ENCODE results near the gene ANK3. TPM values are rescaled to one million over a fixed set of nuclear protein-coding genes. Genes with fewer than 3 reads are reported as not detected.

The ANK3 gene
- total RNA-seq, 2 experiments from 2014 or later = 60.5 to 61.9 TPM

DNA sequence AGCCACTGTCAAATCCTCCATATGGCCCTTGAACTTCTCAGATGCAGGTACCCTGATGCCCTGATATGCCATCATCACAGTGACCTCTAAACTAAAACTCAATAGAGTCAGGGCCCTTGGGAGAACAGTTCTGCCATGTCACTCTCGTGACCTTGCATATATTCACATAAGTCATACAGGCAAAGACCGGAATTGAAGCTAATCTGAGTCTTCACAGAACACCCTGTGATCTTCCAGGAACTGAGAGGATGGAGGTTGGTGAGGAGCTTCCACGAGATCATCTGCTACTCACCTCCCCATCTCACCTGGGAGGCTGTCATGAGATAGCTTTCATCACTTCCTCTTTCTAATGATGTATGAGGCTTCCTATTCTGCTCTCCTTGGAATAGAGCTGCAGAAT is 254.7 kb downstream of the ANK3 start:
- H3K4me3 Mint-ChIP-seq = no peak overlapping the region
- no peaks in the 10 kb centered on the region for H3K9me3 Mint-ChIP-seq
- no peaks in the 10 kb centered on the region for H3K4me1 ChIP-seq (ENCODE audit: insufficient read depth, low read length)
- no peaks in the 10 kb centered on the region for H3K36me3 ChIP-seq (ENCODE audit: insufficient read depth, low read length)
- intact Hi-C loops (cut with DNase I, micrococcal nuclease) = no loop called here
- POLR2A ChIA-PET = no interaction called here
- no peak overlapping the region for H3K27ac Mint-ChIP-seq
- H3K36me3 Mint-ChIP-seq (ENCODE audit: low read depth) = peaks cover 53% of the 10 kb centered on the region
- H3K27ac ChIP-seq (ENCODE audit: low read depth in 1 of 2, low read length in 2 of 2) = no peak overlapping the region
- CTCF ChIA-PET = no interaction called here
- H3K27me3 ChIP-seq (ENCODE audit: control insufficient read depth in 1 of 2, insufficient read depth in 2 of 2, low read length in 2 of 2) = no peaks in the 10 kb centered on the region
- TF ChIP-seq, protein P1, sequence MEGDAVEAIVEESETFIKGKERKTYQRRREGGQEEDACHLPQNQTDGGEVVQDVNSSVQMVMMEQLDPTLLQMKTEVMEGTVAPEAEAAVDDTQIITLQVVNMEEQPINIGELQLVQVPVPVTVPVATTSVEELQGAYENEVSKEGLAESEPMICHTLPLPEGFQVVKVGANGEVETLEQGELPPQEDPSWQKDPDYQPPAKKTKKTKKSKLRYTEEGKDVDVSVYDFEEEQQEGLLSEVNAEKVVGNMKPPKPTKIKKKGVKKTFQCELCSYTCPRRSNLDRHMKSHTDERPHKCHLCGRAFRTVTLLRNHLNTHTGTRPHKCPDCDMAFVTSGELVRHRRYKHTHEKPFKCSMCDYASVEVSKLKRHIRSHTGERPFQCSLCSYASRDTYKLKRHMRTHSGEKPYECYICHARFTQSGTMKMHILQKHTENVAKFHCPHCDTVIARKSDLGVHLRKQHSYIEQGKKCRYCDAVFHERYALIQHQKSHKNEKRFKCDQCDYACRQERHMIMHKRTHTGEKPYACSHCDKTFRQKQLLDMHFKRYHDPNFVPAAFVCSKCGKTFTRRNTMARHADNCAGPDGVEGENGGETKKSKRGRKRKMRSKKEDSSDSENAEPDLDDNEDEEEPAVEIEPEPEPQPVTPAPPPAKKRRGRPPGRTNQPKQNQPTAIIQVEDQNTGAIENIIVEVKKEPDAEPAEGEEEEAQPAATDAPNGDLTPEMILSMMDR (IDR thresholded peaks at IDR 0.05) = no peak
- no peaks in the 10 kb centered on the region for H3K9me3 ChIP-seq (ENCODE audit: control insufficient read depth in 1 of 2, insufficient read depth in 1 of 2, low read length in 2 of 2)
- H3K4me3 ChIP-seq (ENCODE audit: low read length) = no peak overlapping the region
- DNase-seq = no peak
- no peak for ATAC-seq (ENCODE audit: poor library complexity)
- H3K27me3 Mint-ChIP-seq = no peaks in the 10 kb centered on the region
- H3K4me1 Mint-ChIP-seq (ENCODE audit: low read depth) = no peaks in the 10 kb centered on the region

DNA sequence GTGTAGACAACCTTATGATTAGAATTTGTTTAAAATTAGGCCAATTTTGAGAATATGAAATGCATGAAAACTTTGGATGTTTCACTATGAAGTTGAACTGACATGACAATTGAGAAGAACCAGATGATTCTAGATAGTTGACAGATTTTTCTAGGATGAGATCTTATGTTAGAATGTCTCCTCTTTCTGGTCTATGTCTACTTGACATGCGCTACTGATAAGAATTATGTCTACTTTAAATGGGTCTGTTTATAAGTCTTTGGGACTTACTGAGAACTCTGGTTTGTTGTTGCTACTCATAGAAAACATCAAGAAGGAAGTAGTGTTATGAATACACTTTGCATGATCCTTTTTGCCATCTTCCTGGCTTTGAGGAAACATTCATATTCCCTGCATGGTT is 255.1 kb downstream of the ANK3 start:
- no peaks in the 10 kb centered on the region for H3K4me1 Mint-ChIP-seq (ENCODE audit: low read depth)
- ChIA-PET CTCF (no interaction called here), POLR2A (no interaction called here)
- intact Hi-C loops (cut with DNase I, micrococcal nuclease) = no loop called here
- H3K36me3 Mint-ChIP-seq (ENCODE audit: low read depth) = peaks cover 56% of the 10 kb centered on the region
- no peaks in the 10 kb centered on the region for H3K9me3 Mint-ChIP-seq
- TF ChIP-seq, protein P1 (IDR thresholded peaks at IDR 0.05) = no peak
- ATAC-seq (ENCODE audit: poor library complexity) (no peak), DNase-seq (no peak)
- H3K4me3 ChIP-seq (ENCODE audit: low read length) = no peak overlapping the region
- H3K36me3 ChIP-seq (ENCODE audit: insufficient read depth, low read length) = no peaks in the 10 kb centered on the region
- no peaks in the 10 kb centered on the region for H3K4me1 ChIP-seq (ENCODE audit: insufficient read depth, low read length)
- no peaks in the 10 kb centered on the region for H3K9me3 ChIP-seq (ENCODE audit: control insufficient read depth in 1 of 2, insufficient read depth in 1 of 2, low read length in 2 of 2)
- H3K27ac Mint-ChIP-seq = no peak overlapping the region
- no peaks in the 10 kb centered on the region for H3K27me3 Mint-ChIP-seq
- no peak overlapping the region for H3K4me3 Mint-ChIP-seq
- no peaks in the 10 kb centered on the region for H3K27me3 ChIP-seq (ENCODE audit: control insufficient read depth in 1 of 2, insufficient read depth in 2 of 2, low read length in 2 of 2)
- no peak overlapping the region for H3K27ac ChIP-seq (ENCODE audit: low read depth in 1 of 2, low read length in 2 of 2)

DNA sequence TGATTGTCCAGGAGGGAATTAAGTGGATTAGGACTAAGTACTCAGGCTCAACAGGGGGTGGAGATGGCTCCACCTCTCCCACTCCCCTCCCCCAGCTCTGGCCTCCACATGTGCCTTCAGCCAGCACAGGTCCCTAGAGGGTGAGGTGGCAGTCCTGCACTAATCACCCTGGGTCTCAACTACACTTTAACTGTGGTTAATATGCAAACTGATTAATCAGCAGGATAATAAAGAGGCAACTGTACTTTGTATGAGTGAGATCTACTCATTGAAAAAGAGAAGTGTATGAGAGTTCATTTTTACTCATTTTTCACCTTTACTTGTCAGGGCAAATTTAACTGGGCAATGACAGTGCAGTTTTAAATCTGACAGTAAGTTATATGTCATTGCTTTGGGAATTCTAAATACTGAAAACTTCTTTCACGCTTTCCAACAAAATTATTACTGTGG is 259.5 kb downstream of the ANK3 start:
- no peaks in the 10 kb centered on the region for H3K9me3 Mint-ChIP-seq
- intact Hi-C loops (cut with DNase I, micrococcal nuclease) = no loop called here
- H3K27me3 ChIP-seq (ENCODE audit: control insufficient read depth in 1 of 2, insufficient read depth in 2 of 2, low read length in 2 of 2) = no peaks in the 10 kb centered on the region
- H3K4me3 ChIP-seq (ENCODE audit: low read length) = no peak overlapping the region
- no peaks in the 10 kb centered on the region for H3K4me1 Mint-ChIP-seq (ENCODE audit: low read depth)
- TF ChIP-seq, protein P1 (IDR thresholded peaks at IDR 0.05) = no peak
- H3K36me3 Mint-ChIP-seq (ENCODE audit: low read depth) = peaks cover 76% of the 10 kb centered on the region
- DNase-seq (no peak), ATAC-seq (ENCODE audit: poor library complexity) (no peak)
- POLR2A ChIA-PET = no interaction called here
- no peak overlapping the region for H3K27ac Mint-ChIP-seq
- no peaks in the 10 kb centered on the region for H3K27me3 Mint-ChIP-seq
- no peak overlapping the region for H3K27ac ChIP-seq (ENCODE audit: low read depth in 1 of 2, low read length in 2 of 2)
- H3K9me3 ChIP-seq (ENCODE audit: control insufficient read depth in 1 of 2, insufficient read depth in 1 of 2, low read length in 2 of 2) = no peaks in the 10 kb centered on the region
- no peaks in the 10 kb centered on the region for H3K4me1 ChIP-seq (ENCODE audit: insufficient read depth, low read length)
- CTCF ChIA-PET = no interaction called here
- H3K36me3 ChIP-seq (ENCODE audit: insufficient read depth, low read length) = no peaks in the 10 kb centered on the region
- no peak overlapping the region for H3K4me3 Mint-ChIP-seq
